NCI-H1092 treated with DMSO at 0.1 percent for 48 hours (cell line): ENCODE measurements around the gene RANBP9.

Experiments
- DNase-seq: peaks from one replicate; lab custom pipeline; 2025; lab: John Stamatoyannopoulos, UW

RANBP9 gene

DNA sequence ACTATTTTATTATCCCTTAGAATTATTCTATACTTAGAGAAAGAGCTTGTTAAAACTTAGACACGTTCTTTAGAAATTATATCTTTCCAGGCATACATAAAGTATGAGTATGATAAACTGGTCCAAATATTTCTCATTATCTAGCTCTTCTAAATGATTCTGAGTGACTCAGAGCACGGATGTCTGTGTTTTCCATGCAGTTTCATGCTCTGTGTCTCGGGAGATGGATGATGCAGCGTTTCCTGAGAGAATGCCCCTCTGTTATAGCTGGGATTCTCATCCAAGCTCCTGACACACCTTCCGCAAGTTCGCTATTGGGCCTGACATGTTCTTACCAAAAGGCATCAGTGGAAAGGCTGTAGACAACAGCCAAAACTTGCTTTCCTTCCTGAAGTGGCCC lies 117.9 kb downstream of the RANBP9 start:
- DNase-seq, result no peak

DNA sequence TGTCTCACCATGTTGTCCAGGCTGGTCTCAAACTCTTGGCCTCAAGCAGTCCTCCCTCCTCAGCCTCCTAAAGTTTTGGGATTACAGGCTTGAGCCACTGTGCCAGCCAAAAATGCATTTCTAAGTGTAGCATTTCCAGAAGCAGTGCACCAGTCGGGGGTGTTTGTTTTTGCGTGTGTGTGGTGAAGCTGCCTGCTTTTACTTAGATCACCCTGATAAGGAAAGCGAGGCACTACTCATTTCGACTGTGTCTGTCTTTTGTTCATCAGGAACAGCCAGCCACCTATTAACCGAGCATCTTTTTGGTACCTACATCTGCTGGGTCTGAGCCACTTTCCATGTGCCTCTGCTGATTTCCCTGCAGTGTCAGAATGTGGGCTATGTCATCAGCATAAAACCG lies 118.5 kb downstream of the RANBP9 start:
- DNase-seq, result no peak

DNA sequence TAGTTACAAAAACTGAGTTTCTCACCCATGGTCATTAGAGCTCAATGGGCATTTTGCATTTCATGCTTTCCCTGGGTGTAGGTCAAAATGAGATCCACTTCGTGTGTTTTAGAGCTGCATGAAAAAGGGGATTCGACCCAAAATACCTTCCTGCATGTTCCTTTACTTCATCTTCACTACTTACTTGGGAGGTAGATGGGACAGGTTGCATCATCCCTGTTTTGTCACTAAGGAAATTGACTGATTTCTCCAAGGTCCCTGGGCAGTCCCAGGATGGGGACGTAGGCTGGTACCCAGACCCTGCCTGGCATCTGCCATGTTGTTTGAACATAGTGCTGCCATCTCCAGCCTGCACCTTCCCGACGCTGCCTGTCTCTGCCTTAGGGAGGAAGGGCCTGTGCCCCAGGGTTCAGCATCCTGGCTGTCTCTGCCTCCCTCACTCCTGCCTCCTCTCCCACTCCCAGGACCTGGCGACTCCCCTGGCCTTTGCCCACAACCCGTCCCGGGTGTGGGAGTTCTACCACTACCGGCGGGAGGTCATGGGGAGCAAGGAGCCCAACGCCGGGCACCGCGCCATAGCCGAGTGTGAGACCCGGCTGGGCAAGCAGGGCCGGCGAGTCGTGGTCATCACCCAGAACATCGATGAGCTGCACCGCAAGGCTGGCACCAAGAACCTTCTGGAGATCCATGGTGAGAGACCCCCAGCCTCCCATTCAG lies 120.3 kb downstream of the RANBP9 start:
- no peak for DNase-seq

DNA sequence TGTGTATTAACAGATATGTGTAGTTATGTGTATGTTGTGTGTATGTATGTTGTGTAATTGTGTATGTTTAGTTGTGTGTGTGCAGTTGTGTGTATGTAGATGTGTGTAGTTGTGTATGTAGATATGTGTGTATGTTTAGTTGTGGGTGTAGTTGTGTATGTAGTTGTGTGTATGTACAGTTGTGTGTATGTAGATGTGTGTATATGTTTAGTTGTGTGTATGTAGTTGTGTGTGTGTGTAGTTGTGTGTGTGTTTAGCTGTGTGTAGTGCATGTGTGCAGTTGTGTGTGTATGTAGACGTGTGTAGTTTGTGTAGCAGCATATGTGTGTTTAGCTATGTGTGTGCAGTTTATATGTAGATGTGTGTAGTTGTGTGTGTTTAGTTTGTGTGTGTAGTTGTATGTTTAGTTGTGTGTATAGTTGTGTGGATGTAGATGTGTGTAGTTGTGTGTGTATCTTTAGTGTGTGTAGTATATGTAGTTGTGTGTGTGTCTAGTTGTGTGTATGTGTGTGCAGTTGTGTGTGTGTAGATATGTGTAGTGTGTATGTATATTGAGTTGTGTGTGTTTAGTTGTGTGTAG lies 121.0 kb downstream of the RANBP9 start:
- DNase-seq, result no peak

DNA sequence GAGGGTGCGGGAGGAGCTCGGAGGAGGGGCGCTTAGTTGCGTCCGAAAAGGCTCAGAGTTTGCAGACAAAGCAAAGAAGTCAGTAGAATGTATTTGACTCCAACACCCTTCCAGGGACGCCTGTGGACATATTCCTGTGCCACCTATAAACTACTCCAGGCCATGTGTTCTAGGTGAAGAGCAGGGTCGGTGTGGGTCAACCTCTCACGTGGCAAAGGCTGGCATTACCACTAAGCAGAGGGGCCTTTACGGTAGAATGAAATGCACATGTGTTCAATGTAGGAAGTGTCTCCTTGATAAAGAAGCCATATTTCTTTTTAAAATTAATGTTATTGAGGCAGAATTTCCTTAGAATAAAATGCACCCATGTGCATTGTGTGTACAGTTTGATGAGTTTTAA lies 121.8 kb downstream of the RANBP9 start:
- no peak for DNase-seq

DNA sequence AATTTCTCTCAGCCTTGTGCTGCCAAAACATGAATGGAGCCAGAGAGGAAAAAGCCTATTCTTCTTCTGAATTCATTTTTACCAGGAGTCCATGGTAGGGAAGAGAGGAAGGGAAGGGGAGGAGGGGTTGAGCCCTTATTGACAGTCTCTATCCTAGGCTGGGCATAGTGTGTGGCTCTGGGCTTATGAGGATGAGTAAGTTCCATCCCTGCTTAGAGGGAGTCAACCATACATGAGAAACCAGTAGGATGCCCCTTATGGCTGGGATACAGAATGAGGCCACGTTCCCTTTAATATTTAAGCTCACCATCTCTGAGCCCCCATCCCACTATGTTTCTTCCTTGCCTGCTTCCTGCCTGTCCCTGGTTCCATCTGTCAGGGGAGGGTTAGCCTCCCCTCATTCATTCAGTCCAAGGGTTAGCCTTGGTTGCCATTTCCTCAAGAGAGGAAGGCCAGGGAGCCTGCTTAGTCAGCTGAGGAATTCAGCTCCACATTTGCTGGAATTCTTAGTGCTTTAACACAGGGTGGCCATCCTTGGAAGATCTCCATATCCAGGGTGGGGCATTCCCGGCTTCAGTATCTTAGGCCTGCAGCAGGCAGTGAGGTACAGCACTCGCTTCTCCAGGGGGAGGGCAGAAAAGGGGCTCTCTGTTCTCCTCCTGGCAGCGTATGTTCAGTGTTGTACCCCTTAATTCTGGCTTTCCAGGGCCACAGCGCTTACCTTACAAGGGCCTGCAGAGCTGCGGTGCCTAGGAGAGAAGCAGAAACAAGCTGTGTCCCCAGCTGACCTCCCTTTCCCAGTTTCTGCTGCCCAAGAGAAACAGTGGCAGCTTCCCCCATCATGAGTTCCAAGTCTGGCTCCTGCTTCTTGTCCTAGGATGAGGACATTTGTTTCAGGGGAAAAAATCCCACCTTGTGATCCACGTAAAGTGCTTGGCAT lies 124.8 kb downstream of the RANBP9 start:
- DNase-seq, result no peak

DNA sequence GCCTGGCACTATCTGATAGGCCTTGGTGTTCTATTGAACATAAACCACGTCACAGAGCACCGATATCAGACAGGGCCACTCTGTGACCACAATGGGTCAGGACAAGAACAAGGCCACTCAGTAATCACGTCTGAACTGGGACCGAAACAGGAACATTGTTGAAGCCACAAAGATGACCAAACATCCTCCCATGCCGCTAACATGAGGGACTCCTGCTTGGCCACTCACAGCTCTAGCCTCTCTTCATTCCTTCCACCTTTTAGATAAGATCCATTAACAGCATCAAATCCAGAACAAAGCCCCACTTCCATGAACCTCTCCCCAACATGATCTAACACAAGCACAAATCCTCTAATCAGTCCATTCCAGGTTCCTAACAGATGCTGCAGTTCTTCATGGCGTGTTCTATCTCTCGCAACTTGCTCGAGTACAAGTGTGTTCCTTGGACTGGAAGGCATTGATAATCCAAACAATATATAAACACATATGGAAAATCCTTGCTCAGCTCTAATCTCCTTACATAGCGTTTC lies 129.9 kb downstream of the RANBP9 start:
- DNase-seq, result no peak

DNA sequence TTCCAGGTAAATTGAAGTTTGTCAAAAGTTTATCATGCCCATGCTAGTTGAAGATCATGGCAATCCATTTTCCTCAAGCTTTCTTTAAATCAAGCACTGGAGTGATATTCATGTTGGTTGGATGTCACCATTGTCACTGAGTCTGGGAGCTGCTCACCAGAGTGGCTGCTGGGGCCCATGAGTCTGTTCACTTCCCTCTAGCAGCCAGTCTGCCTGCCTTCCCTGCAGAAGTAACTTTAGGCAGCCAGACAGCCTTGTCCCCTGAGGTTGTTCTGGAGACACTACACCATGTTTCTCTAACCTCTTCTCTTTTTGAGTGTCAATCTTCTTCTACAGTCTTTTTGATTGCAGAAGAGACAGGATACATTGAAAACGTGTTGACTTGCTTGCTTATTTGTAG lies 131.7 kb downstream of the RANBP9 start:
- DNase-seq, result no peak

DNA sequence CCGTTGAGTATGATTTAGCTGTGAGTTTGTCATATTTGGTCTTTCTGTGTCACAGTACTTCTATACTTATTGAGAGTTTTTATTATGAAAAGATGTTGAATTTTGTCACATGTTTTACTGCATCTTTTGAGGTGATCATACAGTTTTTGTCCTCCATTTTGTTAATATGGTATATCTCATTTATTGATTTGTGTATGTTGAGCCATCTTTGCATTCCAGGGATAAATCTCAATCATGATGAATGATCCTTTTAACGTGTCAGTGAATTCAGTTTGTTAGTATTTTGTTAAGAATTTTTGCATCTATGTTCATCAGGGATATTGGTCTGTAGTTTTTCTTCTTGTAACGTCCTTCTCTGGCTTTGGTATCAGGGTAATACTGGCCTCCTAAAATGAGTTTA lies 133.7 kb downstream of the RANBP9 start:
- DNase-seq, result no peak

DNA sequence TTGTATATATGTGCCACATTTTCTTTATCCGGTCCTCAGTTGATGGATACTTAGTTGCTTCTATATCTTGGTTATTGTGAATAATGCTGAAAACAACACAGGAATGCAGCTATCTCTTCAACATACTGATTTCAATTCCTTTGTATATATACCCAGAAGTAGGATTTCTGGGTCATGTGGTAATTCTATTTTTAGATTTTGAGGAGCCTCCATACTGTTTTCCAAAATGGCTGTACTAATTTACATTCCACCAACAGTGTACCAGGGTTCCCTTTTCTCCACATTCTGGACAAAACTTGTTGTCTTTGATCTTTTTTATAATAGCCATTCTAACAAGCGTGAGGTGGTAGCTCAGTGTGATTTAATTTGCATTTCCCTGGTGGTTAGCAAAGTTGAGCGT lies 135.6 kb downstream of the RANBP9 start:
- no peak for DNase-seq

DNA sequence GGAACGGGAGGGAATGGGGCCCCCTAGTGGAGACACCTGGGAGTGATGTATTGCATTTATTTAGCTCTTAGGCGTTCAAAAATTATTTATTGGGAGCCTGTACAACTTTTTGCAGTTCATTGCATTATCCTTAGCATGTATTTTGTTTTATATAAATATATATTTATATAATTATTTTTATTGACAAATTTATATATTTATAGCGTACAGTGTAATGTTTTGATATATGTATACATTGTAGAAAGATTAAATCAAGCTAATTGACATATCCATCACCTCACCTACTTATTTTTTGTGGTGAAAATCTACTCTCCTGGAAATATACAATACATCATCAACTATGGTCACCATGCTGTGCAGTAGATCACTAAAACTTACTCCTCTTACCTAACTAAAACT lies 136.3 kb downstream of the RANBP9 start:
- DNase-seq, result no peak

DNA sequence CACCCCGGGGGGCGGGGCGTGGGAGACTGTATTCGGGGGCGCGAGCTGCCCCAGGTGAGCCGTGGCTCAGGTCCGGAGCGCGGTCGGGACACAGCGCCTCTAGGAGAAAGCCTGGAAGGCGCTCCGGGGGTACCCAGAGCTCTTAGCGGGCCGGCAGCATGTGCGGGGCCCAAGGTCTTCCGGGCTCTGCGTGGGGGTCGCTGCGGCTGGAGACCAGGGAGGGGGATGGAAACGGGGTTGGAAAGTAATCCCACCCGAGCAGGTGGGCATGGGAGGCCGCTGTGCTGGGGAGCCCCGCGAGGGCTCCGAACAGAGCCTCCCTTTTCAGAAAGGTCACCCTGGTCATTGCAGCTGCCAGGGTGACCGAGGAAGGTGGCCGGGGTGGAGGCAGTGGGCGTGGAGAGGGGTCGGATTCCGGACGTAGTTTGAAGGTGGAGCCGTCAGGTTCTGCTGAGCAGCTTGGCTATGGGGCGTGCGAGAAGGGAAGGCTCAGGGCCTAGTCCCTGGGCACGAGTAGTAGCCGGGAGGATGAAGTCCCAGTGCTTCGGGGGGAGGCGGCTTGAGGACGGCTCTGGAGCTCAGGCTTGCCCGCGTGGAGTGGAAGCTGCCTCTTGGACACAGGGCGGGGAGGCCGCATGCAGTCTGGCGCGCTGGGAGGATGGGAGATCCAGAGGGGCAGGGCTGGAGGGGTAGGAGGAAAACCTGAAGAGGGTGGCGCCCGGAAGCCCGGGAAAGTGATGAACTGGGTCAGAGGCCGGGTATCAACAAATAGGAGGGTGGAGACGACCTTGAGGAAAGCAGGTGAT lies 136.9 kb downstream of the RANBP9 start, which contains the start of gene SIRT5:
SIRT5 (plus strand) TSS at position 31 of the 806 bp plus-strand sequence. CDS start 9,510 bp downstream, outside the sequence.
- peak; percentile 79 for DNase-seq

DNA sequence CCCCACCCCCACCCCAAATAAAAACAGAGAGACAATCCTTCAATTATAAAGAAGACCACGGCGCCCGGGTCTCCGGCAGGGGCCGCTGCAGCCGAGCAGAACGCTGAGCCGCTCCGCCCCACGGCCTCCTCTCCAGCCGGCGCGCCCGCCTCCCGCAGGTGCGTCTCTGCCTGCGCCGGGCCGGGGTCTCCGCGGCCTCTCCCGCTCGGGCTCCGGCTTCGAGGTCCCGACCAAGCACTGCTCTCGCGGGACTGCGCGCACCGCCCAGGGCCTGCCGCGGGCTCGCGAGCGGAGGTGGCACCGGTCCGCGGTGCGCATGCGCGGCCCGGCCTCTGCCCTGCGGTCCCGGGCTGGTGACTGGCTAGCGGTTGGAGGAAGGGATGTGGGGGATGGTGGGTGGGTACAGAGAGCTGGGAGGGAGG lies 137.5 kb downstream of the RANBP9 start:
- DNase-seq, result peak; percentile 73

DNA sequence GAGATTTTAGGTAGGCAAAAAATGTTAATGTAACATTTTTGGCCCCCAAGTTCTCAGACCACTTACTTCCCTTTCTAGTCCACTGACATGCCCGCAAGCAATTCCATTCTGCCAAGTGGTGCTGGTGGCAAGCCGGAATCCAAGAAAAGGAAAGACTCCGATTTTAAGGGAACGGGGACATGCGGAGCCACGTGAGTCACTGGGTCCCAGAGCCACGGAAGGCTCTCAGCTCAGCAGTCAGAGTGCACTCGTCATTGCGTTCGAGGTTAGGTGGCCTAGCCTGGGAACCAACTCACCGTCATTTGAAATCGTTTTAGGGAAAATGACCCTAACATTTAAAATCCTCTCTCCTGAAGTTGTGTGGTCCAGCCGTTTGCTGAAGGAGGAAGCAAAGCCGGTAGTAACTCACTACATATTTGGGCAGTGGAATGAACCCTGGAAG lies 137.9 kb downstream of the RANBP9 start:
- no peak for DNase-seq

DNA sequence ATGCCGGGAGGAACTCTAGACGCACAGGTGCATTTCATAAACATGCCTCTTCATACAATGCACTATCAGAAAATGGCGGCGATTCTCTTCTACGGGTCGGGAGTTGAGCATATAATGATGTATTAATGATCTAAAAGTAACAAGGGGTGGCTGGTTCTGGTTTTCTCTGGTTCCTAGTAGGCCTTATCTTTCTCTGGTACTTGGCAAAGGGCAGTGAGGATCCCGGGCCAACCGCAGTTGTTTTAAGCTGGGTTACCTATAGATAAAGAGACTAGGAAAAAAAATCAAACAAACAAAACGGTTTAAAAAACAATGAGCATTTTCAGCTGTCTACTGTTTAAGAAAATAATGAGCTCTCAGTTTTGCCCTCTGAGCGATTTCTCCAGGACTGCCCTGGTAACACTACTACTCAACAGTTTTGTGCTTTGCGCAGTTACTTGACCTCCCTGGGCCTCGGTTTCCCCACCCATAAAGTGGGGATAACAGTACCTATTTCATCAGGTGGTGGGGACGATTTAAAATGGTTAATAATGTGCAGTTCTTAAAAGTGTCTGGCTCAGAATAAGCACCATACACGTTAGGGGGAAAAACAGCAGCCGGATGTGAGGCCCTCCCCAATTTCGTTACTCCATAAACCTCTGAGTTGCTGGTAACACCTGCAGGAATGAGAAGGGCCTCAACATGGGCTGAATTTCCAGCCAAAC lies 138.5 kb downstream of the RANBP9 start:
- DNase-seq, result no peak

DNA sequence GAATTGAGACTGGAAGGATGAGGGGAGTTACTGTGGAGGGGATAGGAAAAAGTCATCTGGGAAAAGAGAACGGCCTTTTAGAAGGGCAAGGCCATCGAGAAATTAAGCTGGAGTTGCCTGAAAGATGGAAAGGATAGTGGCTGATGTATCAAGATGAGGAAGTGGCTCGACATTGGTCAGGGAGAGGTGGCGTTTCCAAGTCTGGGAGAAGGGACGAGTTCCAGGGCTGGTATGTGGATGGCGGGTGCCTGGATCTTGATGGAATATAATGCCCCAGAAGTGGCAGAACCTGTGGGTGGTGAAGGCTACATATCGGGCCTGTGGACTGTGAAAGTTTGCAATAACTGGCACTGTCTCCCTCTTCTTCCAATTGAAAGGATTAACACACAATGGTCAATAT lies 139.4 kb downstream of the RANBP9 start:
- DNase-seq, result no peak
